ENCODE results near the gene MACIR. TPM values are rescaled to one million over a fixed set of nuclear protein-coding genes. Genes with fewer than 3 reads are reported as not detected.

MACIR gene
- polyA plus RNA-seq, 2 of the 4 experiments (the other 2 are of a cell fraction): 20.1 to 38.8 TPM

- ChIA-PET POLR2A (interaction anchor here (0.6 kb wide), 1 partner anchor 48 kb away, joined by 3 read pairs; the partner anchor contains the start of gene MACIR), CTCF (no interaction called here)
- no peak overlapping the region for H3K27ac ChIP-seq
- H3K9me3 ChIP-seq: no peaks in the 10 kb centered on the region
- no peak for FAIRE-seq
- H3K4me1 ChIP-seq: no peaks in the 10 kb centered on the region
- no peak overlapping the region for H3K4me2 ChIP-seq
- DNase-seq (ENCODE audit: low read depth in 1 of 2, low spot score in 1 of 2): no peak
- 33% methylated on average over 4 of the region's 4 CpGs for WGBS (ENCODE audit: missing lambda C conversion rate)
- TF ChIP-seq, protein P1, sequence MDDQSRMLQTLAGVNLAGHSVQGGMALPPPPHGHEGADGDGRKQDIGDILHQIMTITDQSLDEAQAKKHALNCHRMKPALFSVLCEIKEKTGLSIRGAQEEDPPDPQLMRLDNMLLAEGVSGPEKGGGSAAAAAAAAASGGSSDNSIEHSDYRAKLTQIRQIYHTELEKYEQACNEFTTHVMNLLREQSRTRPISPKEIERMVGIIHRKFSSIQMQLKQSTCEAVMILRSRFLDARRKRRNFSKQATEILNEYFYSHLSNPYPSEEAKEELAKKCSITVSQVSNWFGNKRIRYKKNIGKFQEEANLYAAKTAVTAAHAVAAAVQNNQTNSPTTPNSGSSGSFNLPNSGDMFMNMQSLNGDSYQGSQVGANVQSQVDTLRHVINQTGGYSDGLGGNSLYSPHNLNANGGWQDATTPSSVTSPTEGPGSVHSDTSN (IDR thresholded peaks at IDR 0.05): no peak
- TF ChIP-seq HOXA7 (CRISPR knock-in tag; IDR thresholded peaks at IDR 0.05) (no peak), NFE2L2 (conservative IDR thresholded peaks at IDR 0.05; ENCODE audit: low read length) (no peak), ZC3H11A (IDR thresholded peaks at IDR 0.05) (no peak), HOXB13 (CRISPR knock-in tag; IDR thresholded peaks at IDR 0.05; ENCODE audit: low read depth) (no peak), RAD21 (conservative IDR thresholded peaks at IDR 0.05 in 1 of 2, IDR thresholded peaks at IDR 0.05 in 1 of 2) (no peak), RARB (CRISPR knock-in tag; IDR thresholded peaks at IDR 0.05) (no peak), MAX (IDR thresholded peaks at IDR 0.05) (no peak), NR3C1 (IDR thresholded peaks at IDR 0.05) (no peak), ZNF302 (CRISPR knock-in tag; IDR thresholded peaks at IDR 0.05) (no peak), CHD4 (IDR thresholded peaks at IDR 0.05; ENCODE audit: borderline replicate concordance) (no peak), MAZ (IDR thresholded peaks at IDR 0.05; ENCODE audit: borderline replicate concordance, low read depth, low read length) (no peak), FOSL2 (IDR thresholded peaks at IDR 0.05) (no peak), FOSL2 (CRISPR knock-in tag; IDR thresholded peaks at IDR 0.05) (no peak)
- TF ChIP-seq, protein P2, sequence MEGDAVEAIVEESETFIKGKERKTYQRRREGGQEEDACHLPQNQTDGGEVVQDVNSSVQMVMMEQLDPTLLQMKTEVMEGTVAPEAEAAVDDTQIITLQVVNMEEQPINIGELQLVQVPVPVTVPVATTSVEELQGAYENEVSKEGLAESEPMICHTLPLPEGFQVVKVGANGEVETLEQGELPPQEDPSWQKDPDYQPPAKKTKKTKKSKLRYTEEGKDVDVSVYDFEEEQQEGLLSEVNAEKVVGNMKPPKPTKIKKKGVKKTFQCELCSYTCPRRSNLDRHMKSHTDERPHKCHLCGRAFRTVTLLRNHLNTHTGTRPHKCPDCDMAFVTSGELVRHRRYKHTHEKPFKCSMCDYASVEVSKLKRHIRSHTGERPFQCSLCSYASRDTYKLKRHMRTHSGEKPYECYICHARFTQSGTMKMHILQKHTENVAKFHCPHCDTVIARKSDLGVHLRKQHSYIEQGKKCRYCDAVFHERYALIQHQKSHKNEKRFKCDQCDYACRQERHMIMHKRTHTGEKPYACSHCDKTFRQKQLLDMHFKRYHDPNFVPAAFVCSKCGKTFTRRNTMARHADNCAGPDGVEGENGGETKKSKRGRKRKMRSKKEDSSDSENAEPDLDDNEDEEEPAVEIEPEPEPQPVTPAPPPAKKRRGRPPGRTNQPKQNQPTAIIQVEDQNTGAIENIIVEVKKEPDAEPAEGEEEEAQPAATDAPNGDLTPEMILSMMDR (IDR thresholded peaks at IDR 0.05): no peak
- TF ChIP-seq, protein P3, sequence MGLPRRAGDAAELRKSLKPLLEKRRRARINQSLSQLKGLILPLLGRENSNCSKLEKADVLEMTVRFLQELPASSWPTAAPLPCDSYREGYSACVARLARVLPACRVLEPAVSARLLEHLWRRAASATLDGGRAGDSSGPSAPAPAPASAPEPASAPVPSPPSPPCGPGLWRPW (IDR thresholded peaks at IDR 0.05): no peak
- no peak for ATAC-seq
- no peak overlapping the region for H3K4me3 ChIP-seq
These were observed 47.2 kb downstream of the MACIR start for GRCh38 chr5:103305809-103306208.

DNA sequence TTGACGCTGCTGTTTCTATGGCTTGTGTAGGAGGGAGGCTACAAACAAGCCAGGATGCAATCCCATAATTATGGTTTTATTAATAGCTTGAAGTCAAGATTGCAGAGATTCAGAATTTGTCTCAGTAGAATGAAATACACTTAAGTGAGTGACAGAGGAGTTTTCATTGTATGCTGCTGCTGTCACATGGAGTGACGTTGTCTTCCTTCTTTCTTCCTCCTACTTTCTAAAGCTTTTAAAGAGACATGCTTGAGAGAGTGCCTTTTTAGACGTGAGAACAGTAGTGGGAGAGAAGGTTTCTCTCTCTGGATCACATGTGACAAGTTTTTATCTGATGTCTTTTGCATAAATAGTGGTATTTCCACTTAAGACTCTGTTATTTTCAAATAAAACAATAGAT is 48.9 kb downstream of the MACIR start:
- no peak for DNase-seq (ENCODE audit: low read depth in 1 of 2, low spot score in 1 of 2)
- ChIA-PET CTCF (no interaction called here), POLR2A (no interaction called here)
- no peak for ATAC-seq
- Histone ChIP-seq H3K4me3 (no peak overlapping the region), H3K27ac (no peak overlapping the region), H3K9me3 (no peaks in the 10 kb centered on the region), H3K4me1 (no peaks in the 10 kb centered on the region), H3K4me2 (no peak overlapping the region)
- TF ChIP-seq CHD2 (IDR thresholded peaks at IDR 0.05; ENCODE audit: low read length, partially characterized antibody): no peak
- no peak for TF ChIP-seq HDAC2 (IDR thresholded peaks at IDR 0.05)
- no peak for TF ChIP-seq JUN (IDR thresholded peaks at IDR 0.05)
- TF ChIP-seq NFE2L2 (conservative IDR thresholded peaks at IDR 0.05; ENCODE audit: low read length): no peak
- no peak for TF ChIP-seq EHMT2 (IDR thresholded peaks at IDR 0.05; ENCODE audit: low read depth)
- TF ChIP-seq HOXB5 (CRISPR knock-in tag; IDR thresholded peaks at IDR 0.05): no peak
- TF ChIP-seq HOXA7 (CRISPR knock-in tag; IDR thresholded peaks at IDR 0.05): no peak
- TF ChIP-seq ELK1 (IDR thresholded peaks at IDR 0.05; ENCODE audit: low read depth, low read length): no peak
- no peak for TF ChIP-seq FOSL2 (IDR thresholded peaks at IDR 0.05)
- no peak for TF ChIP-seq FOSL2 (CRISPR knock-in tag; IDR thresholded peaks at IDR 0.05)
- no peak for TF ChIP-seq RAD21 (conservative IDR thresholded peaks at IDR 0.05 in 1 of 2, IDR thresholded peaks at IDR 0.05 in 1 of 2)
- no peak for TF ChIP-seq TFCP2L1 (CRISPR knock-in tag; IDR thresholded peaks at IDR 0.05)
- no peak for TF ChIP-seq EHF (CRISPR knock-in tag; IDR thresholded peaks at IDR 0.05)
- TF ChIP-seq CBX2 (IDR thresholded peaks at IDR 0.05; ENCODE audit: borderline replicate concordance, low read depth): no peak
- no peak for TF ChIP-seq JUNB (IDR thresholded peaks at IDR 0.05)
- no peak for TF ChIP-seq MAFK (IDR thresholded peaks at IDR 0.05; ENCODE audit: partially characterized antibody)
- TF ChIP-seq HEYL (CRISPR knock-in tag; IDR thresholded peaks at IDR 0.05): no peak
- TF ChIP-seq, protein P1 (IDR thresholded peaks at IDR 0.05): no peak
- no peak for TF ChIP-seq ZFP36 (IDR thresholded peaks at IDR 0.05; ENCODE audit: borderline replicate concordance, partially characterized antibody)
- no peak for TF ChIP-seq CEBPB (IDR thresholded peaks at IDR 0.05)
- TF ChIP-seq EP300 (IDR thresholded peaks at IDR 0.05): no peak
- no peak for FAIRE-seq
- 34% methylated on average over 3 of the region's 3 CpGs for WGBS (ENCODE audit: missing lambda C conversion rate)
